ENCODE measurements around the gene NEGR1. TPM values are rescaled to one million over a fixed set of nuclear protein-coding genes. Genes with fewer than 3 reads are reported as not detected.

NEGR1 gene
- total RNA-seq, 4 donors from 2014 or later, result 34.5 to 58.8 (median 48.5) TPM

GRCh38 chr1:71950579-71950978 lies 331.8 kb downstream of the NEGR1 start:
- Histone ChIP-seq H3K4me1 (no peaks in the 10 kb centered on the region), H3K27me3 (no peaks in the 10 kb centered on the region), H3K4me3 (no peak overlapping the region), H3K36me3 (no peaks in the 10 kb centered on the region), H3K27ac (replicated peaks in 1 of 4) (no peak overlapping the region), H3K9me3 (no peaks in the 10 kb centered on the region)
- WGBS, result 89% methylated on average over 2 of the region's 2 CpGs
- DNase-seq (ENCODE audit: extremely low spot score), result no peak
- intact Hi-C loops (cut with DNase I), result no loop called here
- TF ChIP-seq POLR2AphosphoS5 (IDR thresholded peaks at IDR 0.05) (no peak), CTCF (IDR thresholded peaks at IDR 0.05) (no peak), EP300 (IDR thresholded peaks at IDR 0.05) (no peak), POLR2A (IDR thresholded peaks at IDR 0.05; ENCODE audit: low read depth) (no peak)

- no peak overlapping the region for H3K4me3 ChIP-seq
- H3K4me1 ChIP-seq, result no peaks in the 10 kb centered on the region
- WGBS, result 72% methylated on average over 2 of the region's 2 CpGs
- H3K9me3 ChIP-seq, result no peaks in the 10 kb centered on the region
- TF ChIP-seq POLR2A (IDR thresholded peaks at IDR 0.05; ENCODE audit: low read depth) (no peak), POLR2AphosphoS5 (IDR thresholded peaks at IDR 0.05) (no peak), EP300 (IDR thresholded peaks at IDR 0.05) (no peak), CTCF (IDR thresholded peaks at IDR 0.05) (no peak)
- intact Hi-C loops (cut with DNase I), result no loop called here
- no peaks in the 10 kb centered on the region for H3K36me3 ChIP-seq
- DNase-seq (ENCODE audit: extremely low spot score), result no peak
- H3K27me3 ChIP-seq, result no peaks in the 10 kb centered on the region
- no peak overlapping the region for H3K27ac ChIP-seq (replicated peaks in 1 of 4)
These were observed 332.7 kb downstream of the NEGR1 start for GRCh38 chr1:71949681-71950080.

- H3K4me3 ChIP-seq, result no peak overlapping the region
- no peaks in the 10 kb centered on the region for H3K27me3 ChIP-seq
- no peak for DNase-seq (ENCODE audit: extremely low spot score)
- H3K36me3 ChIP-seq, result no peaks in the 10 kb centered on the region
- intact Hi-C loops (cut with DNase I), result no loop called here
- H3K9me3 ChIP-seq, result no peaks in the 10 kb centered on the region
- no peak for TF ChIP-seq CTCF (IDR thresholded peaks at IDR 0.05)
- no peak overlapping the region for H3K27ac ChIP-seq (replicated peaks in 1 of 4)
- H3K4me1 ChIP-seq, result no peaks in the 10 kb centered on the region
- 90% methylated on average over 5 of the region's 5 CpGs for WGBS
These were observed 333.8 kb downstream of the NEGR1 start for GRCh38 chr1:71948561-71948960.

- no peaks in the 10 kb centered on the region for H3K27me3 ChIP-seq
- no peak for TF ChIP-seq POLR2A (IDR thresholded peaks at IDR 0.05; ENCODE audit: low read depth)
- TF ChIP-seq POLR2AphosphoS5 (IDR thresholded peaks at IDR 0.05), result no peak
- no peak for TF ChIP-seq EP300 (IDR thresholded peaks at IDR 0.05)
- no peak for TF ChIP-seq CTCF (IDR thresholded peaks at IDR 0.05)
- intact Hi-C loops (cut with DNase I), result no loop called here
- H3K9me3 ChIP-seq, result no peaks in the 10 kb centered on the region
- H3K27ac ChIP-seq (replicated peaks in 1 of 4), result no peak overlapping the region
- no peaks in the 10 kb centered on the region for H3K36me3 ChIP-seq
- DNase-seq (ENCODE audit: extremely low spot score), result no peak
- 53% methylated on average over 1 of the region's 1 CpG for WGBS
- H3K4me3 ChIP-seq, result no peak overlapping the region
- no peaks in the 10 kb centered on the region for H3K4me1 ChIP-seq
These were observed 338.3 kb downstream of the NEGR1 start for GRCh38 chr1:71944006-71944405.

GRCh38 chr1:71940261-71940660 lies 342.1 kb downstream of the NEGR1 start:
- H3K27ac ChIP-seq (replicated peaks in 1 of 4), result no peak overlapping the region
- H3K9me3 ChIP-seq, result no peaks in the 10 kb centered on the region
- no peak overlapping the region for H3K4me3 ChIP-seq
- no peak for TF ChIP-seq POLR2AphosphoS5 (IDR thresholded peaks at IDR 0.05)
- TF ChIP-seq POLR2A (IDR thresholded peaks at IDR 0.05; ENCODE audit: low read depth), result no peak
- TF ChIP-seq CTCF (IDR thresholded peaks at IDR 0.05), result no peak
- no peak for TF ChIP-seq EP300 (IDR thresholded peaks at IDR 0.05)
- H3K27me3 ChIP-seq, result no peaks in the 10 kb centered on the region
- DNase-seq (ENCODE audit: extremely low spot score), result no peak
- no peaks in the 10 kb centered on the region for H3K36me3 ChIP-seq
- intact Hi-C loops (cut with DNase I), result no loop called here
- H3K4me1 ChIP-seq, result no peaks in the 10 kb centered on the region
- WGBS, result 94% methylated on average over 2 of the region's 2 CpGs
